H1 (cell line): ENCODE measurements around the gene ALDH4A1.

Source experiments
- CTCF ChIP-seq, 3 experiments: IDR thresholded peaks; 1 replicate in 2 of 3; 2 replicates in 1 of 3; pipeline versions ENCODE4 v1.5.1 to v1.6.1; 2011; ENCODE audit warnings: low read length in 3 of 3, mild to moderate bottlenecking in 3 of 3, inconsistent platforms in 2 of 3, low read depth in 1 of 3, moderate library complexity in 1 of 3; ENCODE audit not compliant: insufficient read depth in 1 of 3; ENCODE audit errors: control extremely low read depth in 1 of 3
- EZH2 ChIP-seq: fragments of 200-600 bp; sonication (generic); IDR thresholded peaks from 2 replicates; pipeline ENCODE4 v1.7.1; 2012; ENCODE audit warnings: low read depth, mild to moderate bottlenecking, moderate library complexity, low read length, inconsistent platforms; ENCODE audit not compliant: severe bottlenecking
- MAFK ChIP-seq: IDR thresholded peaks from 2 replicates; pipeline ENCODE4 v1.6.1; 2012; ENCODE audit warnings: low read depth, mild to moderate bottlenecking, improper control_type of control experiment, low read length
- MAX ChIP-seq: IDR thresholded peaks from 2 replicates; pipeline ENCODE4 v1.6.1; 2012; ENCODE audit warnings: inconsistent platforms
- POLR2A ChIP-seq, 2 experiments: IDR thresholded peaks; 1 replicate in 1 of 2; 2 replicates in 1 of 2; pipeline ENCODE4 v1.6.1; 2011; ENCODE audit warnings: low read depth in 2 of 2, low read length in 2 of 2, mild to moderate bottlenecking in 2 of 2; ENCODE audit errors: control extremely low read depth in 1 of 2
- POLR2AphosphoS5 ChIP-seq: IDR thresholded peaks from 2 replicates; pipeline ENCODE4 v1.6.1; 2011; ENCODE audit warnings: low read depth, low read length
- RAD21 ChIP-seq, 2 experiments: IDR thresholded peaks in 1 of 2; conservative IDR thresholded peaks in 1 of 2; 2 replicates each; pipeline ENCODE4 v1.6.1; 2011; ENCODE audit warnings: low read depth in 2 of 2, low read length in 2 of 2, improper control_type of control experiment in 1 of 2, inconsistent platforms in 1 of 2, mild to moderate bottlenecking in 1 of 2, moderate library complexity in 1 of 2
- TAF1 ChIP-seq: IDR thresholded peaks from 2 replicates; pipeline ENCODE4 v1.6.1; 2011; ENCODE audit warnings: mild to moderate bottlenecking, low read depth, low read length
- ZNF274 ChIP-seq: IDR thresholded peaks from 2 replicates; pipeline ENCODE4 v1.7.0; 2012; ENCODE audit warnings: low read length, borderline replicate concordance; ENCODE audit errors: extremely low read depth

DNA sequence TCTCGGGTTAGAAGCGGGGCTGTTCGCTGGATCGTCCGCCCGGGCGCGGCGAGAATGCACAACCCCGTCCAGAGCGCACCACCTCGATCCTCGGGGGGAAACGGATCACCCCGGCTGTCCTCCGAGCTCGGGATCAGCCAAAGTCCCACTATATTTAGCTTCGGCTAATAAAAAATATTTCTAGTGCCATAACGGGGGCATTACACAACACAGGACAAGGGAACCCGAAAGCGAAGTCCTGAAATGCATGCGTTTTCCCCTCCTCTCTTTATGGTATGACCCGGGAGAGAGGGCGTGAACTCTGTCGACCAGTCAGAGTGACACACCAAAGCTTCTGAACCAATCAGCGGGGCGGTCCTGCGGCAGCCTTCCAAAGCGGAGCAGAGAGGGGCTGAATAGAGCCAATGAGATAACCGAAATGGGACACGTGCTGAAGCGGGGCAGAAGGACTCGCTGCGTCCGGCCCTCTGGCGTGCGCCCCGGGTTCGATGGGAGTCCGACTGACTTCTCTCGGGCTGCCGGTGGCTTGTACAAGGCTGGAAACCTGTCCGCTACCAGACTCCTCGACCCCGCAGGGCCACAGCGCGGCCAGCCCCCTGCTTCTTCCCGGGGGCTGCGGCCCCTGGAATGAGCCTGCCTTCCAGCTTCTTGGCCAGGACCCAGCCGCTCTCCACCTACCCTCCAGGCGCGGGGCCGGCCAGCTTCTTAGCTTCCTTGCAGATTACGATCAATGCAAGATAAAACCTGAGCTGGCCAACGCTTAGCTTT lies at the start of gene ALDH4A1:
- TF ChIP-seq CTCF (IDR thresholded peaks at IDR 0.05; ENCODE audit: control extremely low read depth in 1 of 3, insufficient read depth in 1 of 3, low read depth in 1 of 3, low read length in 3 of 3) (no peak), ZNF274 (no peak), POLR2AphosphoS5 (peak; percentile 50), RAD21 (IDR thresholded peaks at IDR 0.05 in 1 of 2, conservative IDR thresholded peaks at IDR 0.05 in 1 of 2; ENCODE audit: low read depth in 2 of 2, low read length in 2 of 2) (no peak), EZH2 (no peak), POLR2A (IDR thresholded peaks at IDR 0.05; ENCODE audit: control extremely low read depth in 1 of 2, low read depth in 2 of 2, low read length in 2 of 2) (peak in 1 of 2 experiments; percentile 84; a peak in 2 of 3 replicates), MAFK (no peak), MAX (peak; percentile 93), TAF1 (peak; percentile 89; the same call in 1 of the 2 replicates)
